Neural progenitor cell (in vitro differentiated cells): ENCODE results near the gene EIF3I.

ENCODE experiments used
- EZH2 ChIP-seq: fragments of 200-600 bp; sonication (generic); IDR thresholded peaks from 2 replicates; pipeline ENCODE4 v1.6.1; 2017; ENCODE audit warnings: antibody characterized with exemption, mild to moderate bottlenecking, moderate library complexity
- EZH2phosphoT487 ChIP-seq: fragments of 200-600 bp; sonication (generic); IDR thresholded peaks from 2 replicates; pipeline ENCODE4 v1.6.1; 2017; ENCODE audit warnings: antibody characterized with exemption
- TF ChIP-seq, protein P1 (sequence below): fragments of 200-600 bp; sonication (generic); IDR thresholded peaks from 2 replicates; pipeline ENCODE4 v1.5.1; 2017; ENCODE audit warnings: antibody characterized with exemption, mild to moderate bottlenecking

DNA sequence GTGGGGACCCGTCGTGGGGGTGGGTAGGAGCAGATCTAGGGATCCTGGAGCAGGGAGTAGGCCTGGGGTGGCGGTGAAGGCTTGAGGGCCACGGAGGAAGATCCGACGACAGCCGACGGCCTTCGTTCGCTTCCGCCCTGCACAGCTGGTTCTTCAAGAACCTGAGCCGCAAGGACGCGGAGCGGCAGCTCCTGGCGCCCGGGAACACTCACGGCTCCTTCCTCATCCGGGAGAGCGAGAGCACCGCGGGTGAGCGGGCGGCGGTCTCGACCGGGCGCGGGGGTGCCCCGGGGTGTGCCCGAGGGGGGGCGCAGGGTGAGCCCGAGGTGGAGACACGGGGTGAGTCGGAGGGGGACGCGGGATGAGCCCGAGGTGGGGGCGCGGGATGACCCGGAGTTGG is 53.2 kb downstream of the EIF3I start:
- TF ChIP-seq, protein P1, sequence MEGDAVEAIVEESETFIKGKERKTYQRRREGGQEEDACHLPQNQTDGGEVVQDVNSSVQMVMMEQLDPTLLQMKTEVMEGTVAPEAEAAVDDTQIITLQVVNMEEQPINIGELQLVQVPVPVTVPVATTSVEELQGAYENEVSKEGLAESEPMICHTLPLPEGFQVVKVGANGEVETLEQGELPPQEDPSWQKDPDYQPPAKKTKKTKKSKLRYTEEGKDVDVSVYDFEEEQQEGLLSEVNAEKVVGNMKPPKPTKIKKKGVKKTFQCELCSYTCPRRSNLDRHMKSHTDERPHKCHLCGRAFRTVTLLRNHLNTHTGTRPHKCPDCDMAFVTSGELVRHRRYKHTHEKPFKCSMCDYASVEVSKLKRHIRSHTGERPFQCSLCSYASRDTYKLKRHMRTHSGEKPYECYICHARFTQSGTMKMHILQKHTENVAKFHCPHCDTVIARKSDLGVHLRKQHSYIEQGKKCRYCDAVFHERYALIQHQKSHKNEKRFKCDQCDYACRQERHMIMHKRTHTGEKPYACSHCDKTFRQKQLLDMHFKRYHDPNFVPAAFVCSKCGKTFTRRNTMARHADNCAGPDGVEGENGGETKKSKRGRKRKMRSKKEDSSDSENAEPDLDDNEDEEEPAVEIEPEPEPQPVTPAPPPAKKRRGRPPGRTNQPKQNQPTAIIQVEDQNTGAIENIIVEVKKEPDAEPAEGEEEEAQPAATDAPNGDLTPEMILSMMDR = no peak
- no peak for TF ChIP-seq EZH2
- no peak for TF ChIP-seq EZH2phosphoT487
